KMS-11 (cell line): Measurements from ENCODE around the gene ACRV1.

Experiments used
- H2AFZ ChIP-seq: fragments of 200-600 bp; sonication (generic); 2 replicates; pipeline ENCODE4 v1.6.1; 2016; ENCODE audit warnings: antibody characterized with exemption, mixed run types, low read depth
- H3K27ac ChIP-seq: fragments of 200-600 bp; sonication (generic); 2 replicates; pipeline ENCODE4 v1.6.1; 2016; ENCODE audit warnings: mild to moderate bottlenecking, mixed run types
- H3K27me3 ChIP-seq: fragments of 200-600 bp; sonication (generic); 2 replicates; pipeline ENCODE4 v1.6.1; 2017; ENCODE audit warnings: mild to moderate bottlenecking, low read depth, mixed run types, moderate library complexity; ENCODE audit not compliant: insufficient read depth
- H3K36me3 ChIP-seq: fragments of 200-600 bp; sonication (generic); 2 replicates; pipeline ENCODE4 v1.6.1; 2017; ENCODE audit warnings: mild to moderate bottlenecking, mixed run types; ENCODE audit not compliant: insufficient read depth
- H3K4me1 ChIP-seq: fragments of 200-600 bp; sonication (generic); 2 replicates; pipeline ENCODE4 v1.6.1; 2016; ENCODE audit warnings: mild to moderate bottlenecking, low read depth, mixed run types; ENCODE audit not compliant: poor library complexity, severe bottlenecking
- H3K4me2 ChIP-seq: fragments of 200-600 bp; sonication (generic); 2 replicates; pipeline ENCODE4 v1.7.0; 2016; ENCODE audit warnings: mild to moderate bottlenecking, mixed run types
- H3K4me3 ChIP-seq: fragments of 200-600 bp; sonication (generic); IDR thresholded peaks from 2 replicates; pipeline ENCODE4 v1.6.1; 2017; ENCODE audit warnings: low read depth, low read length, mixed read lengths; ENCODE audit not compliant: insufficient read depth
- H3K79me2 ChIP-seq: fragments of 200-600 bp; sonication (generic); 2 replicates; pipeline ENCODE4 v1.6.1; 2016; ENCODE audit warnings: low read depth, mixed run types; ENCODE audit not compliant: insufficient read depth
- H3K9ac ChIP-seq: fragments of 200-600 bp; sonication (generic); 2 replicates; pipeline ENCODE4 v1.6.1; 2016; ENCODE audit warnings: mild to moderate bottlenecking, mixed run types
- H4K20me1 ChIP-seq: fragments of 200-600 bp; sonication (generic); 2 replicates; pipeline ENCODE4 v1.6.1; 2016; ENCODE audit warnings: mild to moderate bottlenecking, mixed run types; ENCODE audit not compliant: insufficient read depth
- TF ChIP-seq, protein P1 (sequence below): fragments of 200-600 bp; sonication (generic); conservative IDR thresholded peaks from 2 replicates; pipeline ENCODE4 v1.6.1; 2017; ENCODE audit warnings: low read depth, mild to moderate bottlenecking, antibody characterized with exemption, low read length, moderate library complexity, mixed read lengths

The ACRV1 gene

DNA sequence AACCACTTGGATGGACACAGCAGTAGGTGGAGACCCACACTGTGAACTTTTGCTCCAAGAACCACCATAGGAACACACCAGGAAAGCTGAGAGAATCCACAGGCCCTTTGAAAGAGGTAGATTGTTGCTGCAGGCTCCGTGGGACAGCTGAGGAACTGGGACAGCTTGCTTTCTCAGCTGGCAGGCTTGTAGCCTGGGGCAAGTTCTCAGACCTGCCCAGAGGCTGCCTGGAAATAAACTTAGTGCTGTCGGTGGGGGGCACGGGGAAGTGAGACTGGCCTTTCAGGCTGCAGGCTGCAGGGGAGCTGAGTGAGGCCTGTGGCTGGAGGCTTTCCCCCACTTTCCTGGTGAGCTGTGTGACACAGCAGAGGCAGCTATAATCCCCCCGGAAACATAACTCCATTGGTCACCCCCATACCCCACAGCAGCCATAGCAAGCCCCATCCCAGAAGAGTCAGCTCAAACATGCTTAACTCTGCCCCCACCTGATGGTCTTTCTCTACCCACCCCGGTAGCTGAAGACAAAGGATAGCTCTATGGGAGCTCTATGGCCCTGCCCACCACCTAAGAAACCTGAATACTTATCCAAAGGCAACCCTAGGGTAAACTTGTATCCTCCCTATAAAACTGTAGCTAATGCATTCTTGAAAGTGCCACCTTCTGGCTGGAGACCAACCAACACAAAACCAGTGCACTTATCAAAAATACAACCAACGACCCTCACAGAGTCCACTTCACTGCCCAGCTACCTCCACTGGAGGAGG, 21.4 kb upstream of the ACRV1 start:
- Histone ChIP-seq H3K4me2 (no peak overlapping the region), H3K4me3 (no peak overlapping the region), H3K27me3 (no peaks in the 10 kb centered on the region), H2AFZ (no peak overlapping the region), H3K36me3 (no peaks in the 10 kb centered on the region), H4K20me1 (no peaks in the 10 kb centered on the region), H3K4me1 (no peaks in the 10 kb centered on the region), H3K9ac (no peak overlapping the region), H3K27ac (no peak overlapping the region), H3K79me2 (no peaks in the 10 kb centered on the region)
- TF ChIP-seq, protein P1, sequence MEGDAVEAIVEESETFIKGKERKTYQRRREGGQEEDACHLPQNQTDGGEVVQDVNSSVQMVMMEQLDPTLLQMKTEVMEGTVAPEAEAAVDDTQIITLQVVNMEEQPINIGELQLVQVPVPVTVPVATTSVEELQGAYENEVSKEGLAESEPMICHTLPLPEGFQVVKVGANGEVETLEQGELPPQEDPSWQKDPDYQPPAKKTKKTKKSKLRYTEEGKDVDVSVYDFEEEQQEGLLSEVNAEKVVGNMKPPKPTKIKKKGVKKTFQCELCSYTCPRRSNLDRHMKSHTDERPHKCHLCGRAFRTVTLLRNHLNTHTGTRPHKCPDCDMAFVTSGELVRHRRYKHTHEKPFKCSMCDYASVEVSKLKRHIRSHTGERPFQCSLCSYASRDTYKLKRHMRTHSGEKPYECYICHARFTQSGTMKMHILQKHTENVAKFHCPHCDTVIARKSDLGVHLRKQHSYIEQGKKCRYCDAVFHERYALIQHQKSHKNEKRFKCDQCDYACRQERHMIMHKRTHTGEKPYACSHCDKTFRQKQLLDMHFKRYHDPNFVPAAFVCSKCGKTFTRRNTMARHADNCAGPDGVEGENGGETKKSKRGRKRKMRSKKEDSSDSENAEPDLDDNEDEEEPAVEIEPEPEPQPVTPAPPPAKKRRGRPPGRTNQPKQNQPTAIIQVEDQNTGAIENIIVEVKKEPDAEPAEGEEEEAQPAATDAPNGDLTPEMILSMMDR: no peak

DNA sequence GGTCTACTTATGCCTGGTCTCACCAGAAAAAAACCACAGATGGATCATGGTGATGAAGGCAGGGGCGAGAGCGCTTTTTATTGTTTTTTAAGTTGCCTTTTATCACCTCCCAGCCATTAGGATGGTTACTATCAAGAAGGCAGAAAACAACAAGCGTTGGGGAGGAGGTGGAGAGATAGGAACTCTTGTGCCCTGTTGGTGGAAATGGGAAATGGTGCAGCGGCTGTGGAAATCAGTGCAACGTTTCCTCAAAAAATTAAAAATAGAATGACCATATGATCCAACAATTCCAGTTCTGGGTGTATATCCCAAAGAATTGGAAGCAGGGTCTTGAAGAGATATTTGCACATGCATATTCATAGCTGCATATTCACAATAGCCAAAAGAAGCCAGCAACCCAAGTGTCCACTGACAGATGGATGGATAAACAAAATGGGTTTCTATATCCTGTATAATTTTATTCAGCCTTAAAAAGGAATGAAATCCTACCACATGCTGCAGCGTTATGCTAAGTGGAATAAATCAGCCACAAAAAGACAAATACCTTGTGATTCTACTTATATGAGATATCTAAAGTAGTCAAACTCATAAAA, 20.5 kb upstream of the ACRV1 start:
- no peak overlapping the region for H3K27ac ChIP-seq
- no peaks in the 10 kb centered on the region for H3K4me1 ChIP-seq
- no peak overlapping the region for H3K4me3 ChIP-seq
- no peaks in the 10 kb centered on the region for H3K27me3 ChIP-seq
- no peaks in the 10 kb centered on the region for H3K36me3 ChIP-seq
- no peak overlapping the region for H3K9ac ChIP-seq
- H4K20me1 ChIP-seq: no peaks in the 10 kb centered on the region
- no peaks in the 10 kb centered on the region for H3K79me2 ChIP-seq
- no peak overlapping the region for H2AFZ ChIP-seq
- no peak overlapping the region for H3K4me2 ChIP-seq
- TF ChIP-seq, protein P1: no peak

DNA sequence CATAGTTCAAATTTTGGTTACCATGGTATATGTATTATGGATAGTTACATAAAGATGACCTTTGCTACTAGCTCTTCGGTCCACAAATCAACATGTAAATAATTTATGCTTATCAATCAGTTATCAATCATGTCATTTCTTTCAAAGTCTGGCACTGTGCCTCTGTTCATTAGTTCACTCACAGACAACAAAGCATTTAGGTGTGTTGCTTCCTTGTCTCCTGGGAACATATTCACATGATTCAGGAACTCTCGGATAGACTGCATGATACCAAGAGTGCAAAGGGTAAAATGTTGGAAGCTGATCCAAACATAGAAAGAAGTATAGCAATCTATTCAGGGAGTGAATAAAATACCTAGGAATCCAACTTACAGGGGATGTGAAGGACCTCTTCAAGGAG, 14.3 kb upstream of the ACRV1 start:
- Histone ChIP-seq H3K9ac (no peak overlapping the region), H4K20me1 (no peaks in the 10 kb centered on the region), H3K4me1 (no peaks in the 10 kb centered on the region), H3K27ac (no peak overlapping the region), H2AFZ (no peak overlapping the region), H3K4me2 (no peak overlapping the region), H3K36me3 (no peaks in the 10 kb centered on the region), H3K79me2 (no peaks in the 10 kb centered on the region), H3K27me3 (no peaks in the 10 kb centered on the region), H3K4me3 (no peak overlapping the region)
- TF ChIP-seq, protein P1: no peak

DNA sequence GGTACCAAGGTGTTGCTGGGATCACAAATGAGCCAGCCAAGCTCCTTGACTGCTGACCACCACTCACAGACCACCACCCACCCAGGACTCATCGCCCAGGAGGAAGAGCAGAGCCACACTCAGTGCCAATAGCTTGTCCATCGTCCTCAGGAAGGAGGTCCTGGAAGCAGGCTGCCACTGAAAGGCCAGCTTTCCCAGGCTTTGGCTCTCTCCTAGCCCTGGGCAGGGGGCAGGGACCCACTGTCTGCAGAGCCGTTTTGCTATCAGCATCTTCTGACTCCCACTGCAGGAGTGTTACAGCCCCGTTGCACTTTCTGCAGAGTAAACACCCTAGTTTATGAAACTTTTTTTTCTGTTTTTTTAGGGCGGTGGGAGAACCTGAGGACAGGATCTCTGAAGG, 12.2 kb upstream of the ACRV1 start:
- Histone ChIP-seq H3K4me1 (no peaks in the 10 kb centered on the region), H3K36me3 (no peaks in the 10 kb centered on the region), H3K4me2 (no peak overlapping the region), H4K20me1 (no peaks in the 10 kb centered on the region), H3K4me3 (no peak overlapping the region), H2AFZ (no peak overlapping the region), H3K9ac (no peak overlapping the region), H3K27ac (no peak overlapping the region), H3K27me3 (no peaks in the 10 kb centered on the region), H3K79me2 (no peaks in the 10 kb centered on the region)
- TF ChIP-seq, protein P1: no peak
